Esophagus muscularis mucosa (tissue), 4 donors: ENCODE results near the gene TACO1.

Source experiments
- EP300 ChIP-seq: sonication (generic); formaldehyde crosslinking; IDR thresholded peaks from one replicate; pipeline ENCODE4 v1.6.1; 2017; ENCODE audit warnings: antibody characterized with exemption
- POLR2A ChIP-seq: fragments of 450-650 bp; IDR thresholded peaks from one replicate; pipeline ENCODE4 v1.6.1; 2017; ENCODE audit warnings: antibody characterized with exemption, moderate library complexity, mild to moderate bottlenecking, low read depth
- TF ChIP-seq, protein P1 (sequence below), 3 experiments: fragments of 200-600 bp in 2 of 3; fragments of 450-650 bp in 1 of 3; sonication (generic) in 2 of 3; IDR thresholded peaks; one replicate each; pipeline ENCODE4 v1.5.1; 2017 to 2019; ENCODE audit warnings: antibody characterized with exemption in 3 of 3, mild to moderate bottlenecking in 2 of 3, moderate library complexity in 1 of 3

DNA sequence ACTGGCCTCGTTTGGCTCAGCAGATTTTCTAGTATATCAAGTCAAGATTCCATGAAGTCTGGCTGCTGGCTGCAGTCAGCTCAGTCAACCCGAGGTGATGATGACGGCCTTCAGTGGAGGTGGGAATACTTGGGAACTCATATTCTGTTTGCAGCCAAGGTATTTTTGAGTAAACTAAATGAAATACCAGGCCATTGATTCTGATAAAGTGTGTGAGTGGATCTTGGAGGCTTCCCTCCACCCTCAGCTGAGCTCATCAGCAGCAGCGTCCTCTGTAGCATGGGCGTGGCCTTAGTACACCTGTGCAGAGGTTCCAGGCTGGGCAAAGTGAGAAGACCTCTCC is 22.0 kb upstream of the TACO1 start:
- TF ChIP-seq, protein P1, sequence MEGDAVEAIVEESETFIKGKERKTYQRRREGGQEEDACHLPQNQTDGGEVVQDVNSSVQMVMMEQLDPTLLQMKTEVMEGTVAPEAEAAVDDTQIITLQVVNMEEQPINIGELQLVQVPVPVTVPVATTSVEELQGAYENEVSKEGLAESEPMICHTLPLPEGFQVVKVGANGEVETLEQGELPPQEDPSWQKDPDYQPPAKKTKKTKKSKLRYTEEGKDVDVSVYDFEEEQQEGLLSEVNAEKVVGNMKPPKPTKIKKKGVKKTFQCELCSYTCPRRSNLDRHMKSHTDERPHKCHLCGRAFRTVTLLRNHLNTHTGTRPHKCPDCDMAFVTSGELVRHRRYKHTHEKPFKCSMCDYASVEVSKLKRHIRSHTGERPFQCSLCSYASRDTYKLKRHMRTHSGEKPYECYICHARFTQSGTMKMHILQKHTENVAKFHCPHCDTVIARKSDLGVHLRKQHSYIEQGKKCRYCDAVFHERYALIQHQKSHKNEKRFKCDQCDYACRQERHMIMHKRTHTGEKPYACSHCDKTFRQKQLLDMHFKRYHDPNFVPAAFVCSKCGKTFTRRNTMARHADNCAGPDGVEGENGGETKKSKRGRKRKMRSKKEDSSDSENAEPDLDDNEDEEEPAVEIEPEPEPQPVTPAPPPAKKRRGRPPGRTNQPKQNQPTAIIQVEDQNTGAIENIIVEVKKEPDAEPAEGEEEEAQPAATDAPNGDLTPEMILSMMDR (IDR thresholded peaks at IDR 0.05) = no peak
- TF ChIP-seq POLR2A = no peak
- TF ChIP-seq EP300 = no peak
